Erythroblast (primary cell): ENCODE data around the gene MEIOC.

ENCODE experiments used
- GATA1 ChIP-seq: IDR thresholded peaks from 2 replicates; pipeline ENCODE4 v1.6.1; 2011; ENCODE audit warnings: low read depth, mild to moderate bottlenecking, control low read depth, low read length, moderate library complexity
- POLR2A ChIP-seq: IDR thresholded peaks from 2 replicates; pipeline ENCODE4 v1.6.1; 2011; ENCODE audit warnings: mild to moderate bottlenecking, low read length

DNA sequence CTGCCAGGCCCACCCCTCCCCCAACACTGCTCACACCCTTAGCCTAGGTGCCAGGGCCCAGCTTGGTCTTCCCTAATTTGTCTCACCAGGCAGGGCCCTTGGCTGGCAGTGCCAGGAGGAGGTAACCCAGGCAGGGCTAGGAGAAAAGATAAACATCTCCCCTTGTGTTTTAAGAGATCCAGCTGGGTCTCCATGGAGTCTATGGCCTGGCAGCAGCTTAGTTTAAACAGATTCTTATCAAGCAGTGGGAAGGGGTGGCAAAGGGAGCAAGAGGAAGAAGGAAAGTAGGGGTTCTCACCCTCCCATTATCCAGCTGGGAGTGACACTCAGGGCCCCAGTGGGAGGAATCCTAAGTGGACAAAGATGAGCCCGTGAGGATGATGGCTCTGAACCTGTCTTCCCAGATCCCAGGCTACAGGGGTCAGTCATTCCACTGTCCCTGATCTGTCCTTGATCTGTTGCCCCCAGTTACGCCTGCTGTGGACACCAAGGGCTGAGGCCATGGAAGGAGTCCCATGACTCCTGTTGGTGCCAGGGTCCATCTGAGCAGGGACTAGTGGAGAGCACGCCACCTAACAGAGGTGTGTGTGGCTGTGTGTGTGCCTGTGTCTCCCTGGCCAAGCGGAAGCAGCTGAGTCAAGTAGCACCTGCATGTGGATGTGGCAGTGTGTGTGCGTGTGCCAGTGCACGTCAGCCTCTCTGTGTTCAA lies 47.4 kb upstream of the MEIOC start:
- TF ChIP-seq POLR2A: no peak
- TF ChIP-seq GATA1: no peak
